Activated CD4-positive, alpha-beta T cell treated with anti-CD3 and anti-CD28 coated beads for 24 hours (primary cell): ENCODE data around the gene STRBP.
"Not testable (repeated sequence)": the region's sequence is repeated elsewhere in the genome, so short reads cannot be mapped to it uniquely, and the experiment has no call there.

Source experiments
- DNase-seq, 2 donors: peaks; one replicate each; pipeline ENCODE4 v3.0.0-alpha.2; 2020; ENCODE audit warnings: low read depth in 2 of 2

The STRBP gene

GRCh38 chr9:123283048-123283408 lies 14.6 kb upstream of the STRBP start:
- DNase-seq: no peak

- DNase-seq: no peak
These were observed 14.1 kb upstream of the STRBP start for GRCh38 chr9:123282362-123283047.

- no peak for DNase-seq
These were observed 13.4 kb upstream of the STRBP start for GRCh38 chr9:123281659-123282350.

- DNase-seq: not testable (repeated sequence)
These were observed 10.6 kb upstream of the STRBP start for GRCh38 chr9:123278879-123279493.

GRCh38 chr9:123278361-123278760 lies 10.0 kb upstream of the STRBP start:
- no peak for DNase-seq

GRCh38 chr9:123276551-123276950 lies 8.2 kb upstream of the STRBP start:
- DNase-seq: no peak

- DNase-seq: not testable (repeated sequence)
These were observed 2.7 kb upstream of the STRBP start for GRCh38 chr9:123271133-123271532.

GRCh38 chr9:123269281-123269680 lies 895 bp upstream of the STRBP start:
- DNase-seq: no peak

GRCh38 chr9:123268199-123268464 lies 254 bp downstream of the STRBP start:
- peak in 1 of 2 donors; percentile 15 for DNase-seq

GRCh38 chr9:123267481-123268198 lies 746 bp downstream of the STRBP start:
- no peak for DNase-seq

- DNase-seq: no peak
These were observed 1.6 kb downstream of the STRBP start for GRCh38 chr9:123266655-123267399.

- DNase-seq: no peak
These were observed 2.6 kb downstream of the STRBP start for GRCh38 chr9:123265833-123266232.

- no peak for DNase-seq
These were observed 5.2 kb downstream of the STRBP start for GRCh38 chr9:123263227-123263626.

- no peak for DNase-seq
These were observed 6.0 kb downstream of the STRBP start for GRCh38 chr9:123262338-123262737.

- DNase-seq: no peak
These were observed 7.2 kb downstream of the STRBP start for GRCh38 chr9:123261006-123261677.

- DNase-seq: no peak
These were observed 8.0 kb downstream of the STRBP start for GRCh38 chr9:123260340-123260739.

- no peak for DNase-seq
These were observed 11.1 kb downstream of the STRBP start for GRCh38 chr9:123257276-123257675.

GRCh38 chr9:123255718-123256117 lies 12.7 kb downstream of the STRBP start:
- no peak for DNase-seq

GRCh38 chr9:123253204-123253603 lies 15.2 kb downstream of the STRBP start:
- no peak for DNase-seq

GRCh38 chr9:123251741-123252140 lies 16.6 kb downstream of the STRBP start:
- no peak for DNase-seq

- DNase-seq: no peak
These were observed 17.1 kb downstream of the STRBP start for GRCh38 chr9:123251324-123251723.
